Lower leg skin (tissue), 4 donors: ENCODE data around the gene MAP1LC3B. TPM values are rescaled to one million over a fixed set of nuclear protein-coding genes. Genes with fewer than 3 reads are reported as not detected.

Experiments used
- DNase-seq, 2 donors: peaks; one replicate each; pipeline ENCODE4 v3.0.0-alpha.2; 2019; ENCODE audit warnings: low spot score in 2 of 2
- H3K4me3 ChIP-seq: fragments of 200-600 bp; sonication (generic); 2 replicates; pipeline ENCODE4 v1.5.1; 2017; ENCODE audit warnings: mild to moderate bottlenecking, low read depth; ENCODE audit not compliant: poor library complexity, severe bottlenecking
- CTCF ChIP-seq, 3 donors: fragments of 450-650 bp; IDR thresholded peaks; one replicate each; pipeline ENCODE4 v1.5.1; 2016; ENCODE audit warnings: antibody characterized with exemption in 3 of 3, mild to moderate bottlenecking in 3 of 3, moderate library complexity in 2 of 3
- POLR2A ChIP-seq, 2 donors: fragments of 450-650 bp; IDR thresholded peaks; one replicate each; pipeline ENCODE4 v1.6.1; 2016 to 2017; ENCODE audit warnings: antibody characterized with exemption in 2 of 2, mild to moderate bottlenecking in 1 of 2, moderate library complexity in 1 of 2
- WGBS, 2 donors: methylation state at CpG; one replicate each; pipeline ENCODE4 v1.1.5; 2018; 5-methylcytosine and 5-hydroxymethylcytosine counted together
- intact Hi-C: fragments of 100-400 bp; cut with DNase I; formaldehyde crosslinking; loops from one replicate; pipeline ENCODE4 v1.15.0; 2023; ENCODE audit warnings: low total_unique reads
- total RNA-seq, 4 donors: library from RNA; depleted of rRNA; stranded (reverse); fragments of >200 nt; gene quantifications; one replicate each; pipeline ENCODE4 v1.1.0, GENCODE V29; 2016

Gene MAP1LC3B
- total RNA-seq, 4 donors from 2014 or later = 73.8 to 76.4 (median 74.5) TPM

- 95 to 97% methylated on average over 8 of the region's 8 CpGs for WGBS, 2 donors
- DNase-seq = no peak
- H3K4me3 ChIP-seq = no peak overlapping the region
- intact Hi-C loops = no loop called here
- TF ChIP-seq CTCF (IDR thresholded peaks at IDR 0.05) (no peak), POLR2A (IDR thresholded peaks at IDR 0.05) (no peak)
Observed at GRCh38 chr16:87443016-87443415, 50.9 kb downstream of the MAP1LC3B start.

GRCh38 chr16:87443964-87444363, 51.8 kb downstream of the MAP1LC3B start:
- intact Hi-C loops = no loop called here
- TF ChIP-seq CTCF (IDR thresholded peaks at IDR 0.05) (no peak), POLR2A (IDR thresholded peaks at IDR 0.05) (no peak)
- no peak for DNase-seq
- WGBS, 2 donors = 95 to 96% methylated on average over 3 of the region's 3 CpGs
- no peak overlapping the region for H3K4me3 ChIP-seq

GRCh38 chr16:87445486-87445885, 53.4 kb downstream of the MAP1LC3B start:
- TF ChIP-seq POLR2A (IDR thresholded peaks at IDR 0.05) (no peak), CTCF (IDR thresholded peaks at IDR 0.05) (no peak)
- intact Hi-C loops = no loop called here
- DNase-seq = no peak
- H3K4me3 ChIP-seq = no peak overlapping the region
- WGBS, 2 donors = 72 to 75% methylated on average over 7 of the region's 7 CpGs

- no peak overlapping the region for H3K4me3 ChIP-seq
- intact Hi-C loops = no loop called here
- no peak for TF ChIP-seq CTCF (IDR thresholded peaks at IDR 0.05)
- TF ChIP-seq POLR2A (IDR thresholded peaks at IDR 0.05) = no peak
- DNase-seq = no peak
- WGBS, 2 donors = 91 to 97% methylated on average over 7 of the region's 7 CpGs
Observed at GRCh38 chr16:87446479-87446878, 54.3 kb downstream of the MAP1LC3B start.

- TF ChIP-seq POLR2A (IDR thresholded peaks at IDR 0.05) (no peak), CTCF (IDR thresholded peaks at IDR 0.05) (no peak)
- WGBS, 2 donors = 89 to 90% methylated on average over 6 of the region's 6 CpGs
- no peak overlapping the region for H3K4me3 ChIP-seq
- intact Hi-C loops = no loop called here
- no peak for DNase-seq
Observed at GRCh38 chr16:87447323-87447722, 55.2 kb downstream of the MAP1LC3B start.

GRCh38 chr16:87448866-87449265, 56.7 kb downstream of the MAP1LC3B start:
- no peak overlapping the region for H3K4me3 ChIP-seq
- TF ChIP-seq POLR2A (IDR thresholded peaks at IDR 0.05) (no peak), CTCF (IDR thresholded peaks at IDR 0.05) (no peak)
- WGBS, 2 donors = 95% methylated on average over 12 of the region's 12 CpGs
- no peak for DNase-seq
- intact Hi-C loops = no loop called here
